Activated B cell treated with CpG ODN at 0.5 μM for 24 hours (primary cell): Measurements from ENCODE around the gene ARHGAP26. TPM values are rescaled to one million over a fixed set of nuclear protein-coding genes. Genes with fewer than 3 reads are reported as not detected.

Experiments used
- ATAC-seq: fragments of 200-7000 bp; cut with Tn5 transposase; one replicate; pipeline ENCODE4 v1.10.0; 2021; ENCODE audit warnings: low read depth, mild to moderate bottlenecking, moderate library complexity
- CTCF ChIA-PET: fragments of 350-600 bp; sonication (Branson Sonifier 250); formaldehyde crosslinking; loops from one replicate; lab custom pipeline; 2021; ENCODE audit warnings: antibody characterized with exemption; lab: Charles Lee
- POLR2A ChIA-PET: fragments of 350-600 bp; sonication (Branson Sonifier 250); formaldehyde crosslinking; loops from one replicate; lab custom pipeline; 2021; ENCODE audit warnings: antibody characterized with exemption; lab: Charles Lee
- DNase-seq: peaks from one replicate; pipeline ENCODE4 v3.0.0; 2022
- H3K27ac Mint-ChIP-seq: one replicate; pipeline ENCODE4 v1.8.0; 2020; ENCODE audit warnings: mixed read lengths
- H3K27me3 Mint-ChIP-seq: one replicate; pipeline ENCODE4 v1.8.0; 2021; ENCODE audit warnings: mixed read lengths
- H3K36me3 Mint-ChIP-seq: one replicate; pipeline ENCODE4 v1.8.0; 2021; ENCODE audit warnings: low read depth, mixed read lengths
- H3K4me1 Mint-ChIP-seq: one replicate; pipeline ENCODE4 v1.8.0; 2021; ENCODE audit warnings: mixed read lengths
- H3K4me3 Mint-ChIP-seq: one replicate; pipeline ENCODE4 v1.8.0; 2020; ENCODE audit warnings: mild to moderate bottlenecking, mixed read lengths
- H3K9me3 Mint-ChIP-seq: one replicate; pipeline ENCODE4 v1.8.0; 2020; ENCODE audit warnings: mixed read lengths
- CTCF ChIP-seq: fragments of 200-600 bp; IDR thresholded peaks from one replicate; pipeline ENCODE4 v1.8.0; 2022; ENCODE audit warnings: antibody characterized with exemption, mild to moderate bottlenecking
- intact Hi-C: fragments of 100-400 bp; cut with micrococcal nuclease; formaldehyde crosslinking; loops from one replicate; pipeline ENCODE4 v1.15.1; 2024
- total RNA-seq: library from RNA; stranded (reverse); gene quantifications from 2 replicates; pipeline ENCODE4 v1.2.3, GENCODE V29; 2022

The ARHGAP26 gene
- total RNA-seq, 1 donor from 2014 or later, result 20.9 TPM

GRCh38 chr5:143248822-143249579 lies 478.8 kb downstream of the ARHGAP26 start:
- TF ChIP-seq CTCF, result no peak
- POLR2A ChIA-PET, result no interaction called here
- intact Hi-C loops, result no loop called here

GRCh38 chr5:143249851-143250250 lies 479.7 kb downstream of the ARHGAP26 start:
- H3K27ac Mint-ChIP-seq, result no peak overlapping the region
- H3K9me3 Mint-ChIP-seq, result no peaks in the 10 kb centered on the region
- POLR2A ChIA-PET, result no interaction called here
- H3K4me1 Mint-ChIP-seq, result peaks cover 12% of the 10 kb centered on the region
- no peak for ATAC-seq
- no peaks in the 10 kb centered on the region for H3K36me3 Mint-ChIP-seq
- intact Hi-C loops, result no loop called here
- DNase-seq, result no peak
- H3K4me3 Mint-ChIP-seq, result no peak overlapping the region
- CTCF ChIA-PET, result no interaction called here
- TF ChIP-seq CTCF, result no peak
- H3K27me3 Mint-ChIP-seq, result no peaks in the 10 kb centered on the region

More at GRCh38 chr5:143248822-143249579, 478.8 kb downstream of the ARHGAP26 start:
- no peak for DNase-seq
- H3K4me1 Mint-ChIP-seq, result peaks cover 12% of the 10 kb centered on the region
- no peak overlapping the region for H3K27ac Mint-ChIP-seq
- CTCF ChIA-PET, result interaction anchor here (0.6 kb wide), 1 partner anchor 111 kb away, joined by 3 read pairs; no protein-coding TSS in a partner anchor
- H3K9me3 Mint-ChIP-seq, result no peaks in the 10 kb centered on the region
- no peak overlapping the region for H3K4me3 Mint-ChIP-seq
- no peaks in the 10 kb centered on the region for H3K36me3 Mint-ChIP-seq
- H3K27me3 Mint-ChIP-seq, result no peaks in the 10 kb centered on the region
- no peak for ATAC-seq

GRCh38 chr5:143251190-143251589 lies 481.0 kb downstream of the ARHGAP26 start:
- no peaks in the 10 kb centered on the region for H3K36me3 Mint-ChIP-seq
- no peak overlapping the region for H3K4me3 Mint-ChIP-seq
- no peak for ATAC-seq
- H3K4me1 Mint-ChIP-seq, result peaks cover 12% of the 10 kb centered on the region
- TF ChIP-seq CTCF, result no peak
- no peaks in the 10 kb centered on the region for H3K9me3 Mint-ChIP-seq
- intact Hi-C loops, result no loop called here
- H3K27ac Mint-ChIP-seq, result no peak overlapping the region
- no peak for DNase-seq
- H3K27me3 Mint-ChIP-seq, result no peaks in the 10 kb centered on the region
- ChIA-PET CTCF (interaction anchor here (0.6 kb wide), 1 partner anchor 148 kb away, joined by 3 read pairs; no protein-coding TSS in a partner anchor), POLR2A (no interaction called here)

- H3K4me1 Mint-ChIP-seq, result peaks cover 12% of the 10 kb centered on the region
- no peak overlapping the region for H3K27ac Mint-ChIP-seq
- no peak for DNase-seq
- no peaks in the 10 kb centered on the region for H3K36me3 Mint-ChIP-seq
- no peaks in the 10 kb centered on the region for H3K27me3 Mint-ChIP-seq
- ChIA-PET CTCF (no interaction called here), POLR2A (no interaction called here)
- intact Hi-C loops, result no loop called here
- TF ChIP-seq CTCF, result no peak
- no peak for ATAC-seq
- no peaks in the 10 kb centered on the region for H3K9me3 Mint-ChIP-seq
- H3K4me3 Mint-ChIP-seq, result no peak overlapping the region
Measured at GRCh38 chr5:143251946-143252345, 481.8 kb downstream of the ARHGAP26 start.

GRCh38 chr5:143254819-143255218 lies 484.6 kb downstream of the ARHGAP26 start:
- ChIA-PET POLR2A (no interaction called here), CTCF (interaction anchor here (0.7 kb wide), 1 partner anchor 412 kb away, joined by 3 read pairs; no protein-coding TSS in a partner anchor)
- intact Hi-C loops, result no loop called here
- H3K4me1 Mint-ChIP-seq, result peaks cover 12% of the 10 kb centered on the region
- no peaks in the 10 kb centered on the region for H3K36me3 Mint-ChIP-seq
- no peak for ATAC-seq
- no peaks in the 10 kb centered on the region for H3K27me3 Mint-ChIP-seq
- H3K9me3 Mint-ChIP-seq, result no peaks in the 10 kb centered on the region
- H3K4me3 Mint-ChIP-seq, result no peak overlapping the region
- TF ChIP-seq CTCF, result no peak
- H3K27ac Mint-ChIP-seq, result no peak overlapping the region
- DNase-seq, result no peak
